ENCODE data around the gene DAO. TPM values are rescaled to one million over a fixed set of nuclear protein-coding genes. Genes with fewer than 3 reads are reported as not detected.

Gene DAO
- total RNA-seq, 1 experiment from 2014 or later: not detected

DNA sequence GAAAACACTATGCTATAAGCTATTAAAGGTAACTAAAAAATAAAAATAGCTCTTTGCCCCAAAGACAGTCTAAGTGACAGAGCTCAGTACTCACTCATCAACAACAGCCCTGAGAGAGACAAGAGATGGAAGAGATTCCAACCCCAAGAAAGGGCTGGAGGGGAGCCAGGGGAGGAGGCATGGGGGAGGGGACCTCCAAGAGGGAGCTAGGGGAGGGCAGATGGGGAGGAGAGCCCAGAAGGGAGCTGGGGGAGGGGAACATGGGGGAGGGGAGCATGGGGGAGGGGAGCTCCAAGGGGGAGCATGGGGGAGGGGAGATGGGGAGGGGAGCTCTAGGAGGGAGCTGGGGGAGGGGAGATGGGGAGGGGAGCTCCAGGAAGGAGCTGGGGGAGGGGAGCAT, 30.2 kb upstream of the DAO start:
- peaks cover 35% of the 10 kb centered on the region for H3K36me3 ChIP-seq (ENCODE audit: insufficient read depth, low read length, poor library complexity, severe bottlenecking)
- POLR2A ChIA-PET (ENCODE audit: low non-redundant PET): no interaction called here
- peak; percentile 40 for DNase-seq (ENCODE audit: low spot score)

DNA sequence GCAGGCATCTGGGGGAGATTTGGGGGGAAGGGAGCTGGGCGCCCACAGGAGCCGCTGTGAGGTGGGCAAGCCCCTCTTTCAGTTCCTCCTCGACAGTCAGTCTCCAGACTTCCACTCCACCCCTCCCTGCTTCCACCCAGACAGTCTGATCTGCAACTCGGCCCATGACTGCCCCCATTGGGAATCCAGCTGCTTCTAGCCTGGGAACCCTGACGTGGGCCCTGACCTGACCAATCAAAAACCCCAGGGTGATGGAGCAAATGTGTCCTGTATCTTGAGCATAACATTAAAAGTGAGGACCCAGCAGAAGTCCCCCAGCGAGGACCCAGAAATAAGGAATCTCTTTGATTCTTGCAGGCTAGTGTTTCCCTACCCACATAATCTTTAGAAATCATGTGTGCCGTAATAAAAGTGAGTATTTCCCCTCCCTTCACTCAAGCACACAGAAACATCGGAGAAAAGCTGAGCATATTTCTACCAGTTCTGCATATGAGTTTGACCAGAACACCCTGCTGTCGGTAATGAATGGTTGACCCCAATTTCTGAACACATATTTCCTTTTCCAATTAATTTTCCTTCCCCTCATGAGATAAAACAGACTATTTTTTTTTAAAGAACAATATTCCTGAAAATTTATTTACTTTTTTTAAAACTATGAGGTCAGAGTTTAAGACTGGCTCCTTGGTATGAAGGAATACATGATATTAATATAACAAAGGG, 28.9 kb upstream of the DAO start:
- POLR2A ChIA-PET (ENCODE audit: low non-redundant PET): no interaction called here
- CTCF ChIA-PET: no interaction called here
- H3K4me3 ChIP-seq (ENCODE audit: low read depth, low read length, poor library complexity, severe bottlenecking): no peak overlapping the region
- no TSS peak for BruUV-seq (replicated peaks)
- H3K27me3 ChIP-seq (replicated peaks; ENCODE audit: insufficient read depth, low read depth, low read length, poor library complexity): no peaks in the 10 kb centered on the region
- peaks cover 33% of the 10 kb centered on the region for H3K36me3 ChIP-seq (ENCODE audit: insufficient read depth, low read length, poor library complexity, severe bottlenecking)
- H3K27ac ChIP-seq (ENCODE audit: low read depth, low read length, poor library complexity, severe bottlenecking): peak overlapping the region; percentile 49
- DNase-seq (ENCODE audit: low spot score): peak; percentile 76
- H3K9me3 ChIP-seq (ENCODE audit: low read depth, low read length, poor library complexity, severe bottlenecking): peaks cover 4% of the 10 kb centered on the region
- peaks cover 41% of the 10 kb centered on the region for H3K4me1 ChIP-seq (ENCODE audit: insufficient read depth, low read length, poor library complexity, severe bottlenecking)
- TF ChIP-seq EZH2 (IDR thresholded peaks at IDR 0.05; ENCODE audit: borderline replicate concordance, low read depth, low read length, poor library complexity, severe bottlenecking): no peak
- TF ChIP-seq, protein P1, sequence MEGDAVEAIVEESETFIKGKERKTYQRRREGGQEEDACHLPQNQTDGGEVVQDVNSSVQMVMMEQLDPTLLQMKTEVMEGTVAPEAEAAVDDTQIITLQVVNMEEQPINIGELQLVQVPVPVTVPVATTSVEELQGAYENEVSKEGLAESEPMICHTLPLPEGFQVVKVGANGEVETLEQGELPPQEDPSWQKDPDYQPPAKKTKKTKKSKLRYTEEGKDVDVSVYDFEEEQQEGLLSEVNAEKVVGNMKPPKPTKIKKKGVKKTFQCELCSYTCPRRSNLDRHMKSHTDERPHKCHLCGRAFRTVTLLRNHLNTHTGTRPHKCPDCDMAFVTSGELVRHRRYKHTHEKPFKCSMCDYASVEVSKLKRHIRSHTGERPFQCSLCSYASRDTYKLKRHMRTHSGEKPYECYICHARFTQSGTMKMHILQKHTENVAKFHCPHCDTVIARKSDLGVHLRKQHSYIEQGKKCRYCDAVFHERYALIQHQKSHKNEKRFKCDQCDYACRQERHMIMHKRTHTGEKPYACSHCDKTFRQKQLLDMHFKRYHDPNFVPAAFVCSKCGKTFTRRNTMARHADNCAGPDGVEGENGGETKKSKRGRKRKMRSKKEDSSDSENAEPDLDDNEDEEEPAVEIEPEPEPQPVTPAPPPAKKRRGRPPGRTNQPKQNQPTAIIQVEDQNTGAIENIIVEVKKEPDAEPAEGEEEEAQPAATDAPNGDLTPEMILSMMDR (conservative IDR thresholded peaks at IDR 0.05; ENCODE audit: low read depth, low read length): no peak
- intact Hi-C loops (cut with micrococcal nuclease; ENCODE audit: unreplicated experiment): loop anchor here (10.0 kb wide), 1 partner anchor 244 kb away; the partner anchor contains the start of genes ALKBH2 and UNG

More for the DNA sequence above, 30.2 kb upstream of the DAO start:
- TF ChIP-seq EZH2 (IDR thresholded peaks at IDR 0.05; ENCODE audit: borderline replicate concordance, low read depth, low read length, poor library complexity, severe bottlenecking): no peak
- TF ChIP-seq, protein P1 (conservative IDR thresholded peaks at IDR 0.05; ENCODE audit: low read depth, low read length): no peak
- Histone ChIP-seq H3K27ac (ENCODE audit: low read depth, low read length, poor library complexity, severe bottlenecking) (no peak overlapping the region), H3K9me3 (ENCODE audit: low read depth, low read length, poor library complexity, severe bottlenecking) (no peaks in the 10 kb centered on the region), H3K27me3 (replicated peaks; ENCODE audit: insufficient read depth, low read depth, low read length, poor library complexity) (no peaks in the 10 kb centered on the region), H3K4me1 (ENCODE audit: insufficient read depth, low read length, poor library complexity, severe bottlenecking) (peaks cover 38% of the 10 kb centered on the region), H3K4me3 (ENCODE audit: low read depth, low read length, poor library complexity, severe bottlenecking) (no peak overlapping the region)
- BruUV-seq (replicated peaks): no TSS peak
- CTCF ChIA-PET: interaction anchor here (1.3 kb wide), 1 partner anchor 46 kb away, joined by 3 read pairs; no protein-coding TSS in a partner anchor
- intact Hi-C loops (cut with micrococcal nuclease; ENCODE audit: unreplicated experiment): loop anchor here (10.0 kb wide), 1 partner anchor 245 kb away; the partner anchor contains the start of genes ALKBH2 and UNG

DNA sequence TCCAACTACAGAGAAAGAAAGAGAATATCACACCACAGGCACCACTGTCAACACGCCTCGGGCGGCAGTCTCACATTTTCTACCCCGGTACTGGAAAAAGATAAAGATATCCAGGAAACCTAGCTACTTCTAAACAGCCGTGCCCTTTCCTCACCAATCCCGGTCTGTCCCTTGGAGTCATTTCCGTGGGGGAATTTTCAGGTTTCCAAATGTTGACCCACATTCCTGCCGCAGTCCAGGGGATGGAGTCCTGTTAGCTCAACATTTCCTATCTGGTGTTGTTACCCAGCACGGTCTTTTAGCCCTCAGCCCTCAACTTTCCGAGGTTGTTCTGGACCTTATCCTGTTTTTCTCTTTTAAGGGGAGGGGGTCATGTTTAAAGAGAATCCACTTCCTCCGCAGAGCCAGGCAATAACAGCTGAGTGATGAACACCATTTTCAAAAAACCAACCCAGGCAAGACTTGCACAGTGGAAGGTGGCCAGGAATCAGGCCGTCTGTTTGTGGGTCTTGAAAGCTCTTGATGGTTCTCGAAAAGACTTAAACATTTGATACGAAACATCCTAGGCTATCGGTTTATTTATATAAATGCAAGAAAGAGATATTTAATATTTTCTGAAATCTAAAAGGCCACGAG, 27.1 kb upstream of the DAO start:
- ChIA-PET POLR2A (ENCODE audit: low non-redundant PET) (no interaction called here), CTCF (no interaction called here)
- no peaks in the 10 kb centered on the region for H3K27me3 ChIP-seq (replicated peaks; ENCODE audit: insufficient read depth, low read depth, low read length, poor library complexity)
- intact Hi-C loops (cut with micrococcal nuclease; ENCODE audit: unreplicated experiment): loop anchor here (10.0 kb wide), 1 partner anchor 242 kb away; the partner anchor contains the start of genes ALKBH2 and UNG
- BruUV-seq (replicated peaks): no TSS peak
- no peak overlapping the region for H3K4me3 ChIP-seq (ENCODE audit: low read depth, low read length, poor library complexity, severe bottlenecking)
- peaks cover 24% of the 10 kb centered on the region for H3K36me3 ChIP-seq (ENCODE audit: insufficient read depth, low read length, poor library complexity, severe bottlenecking)
- no peak for DNase-seq (ENCODE audit: low spot score)
- H3K9me3 ChIP-seq (ENCODE audit: low read depth, low read length, poor library complexity, severe bottlenecking): peaks cover 4% of the 10 kb centered on the region
- H3K4me1 ChIP-seq (ENCODE audit: insufficient read depth, low read length, poor library complexity, severe bottlenecking): peaks cover 46% of the 10 kb centered on the region
- peak overlapping the region; percentile 21 for H3K27ac ChIP-seq (ENCODE audit: low read depth, low read length, poor library complexity, severe bottlenecking)
- TF ChIP-seq, protein P1 (conservative IDR thresholded peaks at IDR 0.05; ENCODE audit: low read depth, low read length): no peak
- no peak for TF ChIP-seq EZH2 (IDR thresholded peaks at IDR 0.05; ENCODE audit: borderline replicate concordance, low read depth, low read length, poor library complexity, severe bottlenecking)
